ENCODE measurements around the gene CDK6.

Gene CDK6

DNA sequence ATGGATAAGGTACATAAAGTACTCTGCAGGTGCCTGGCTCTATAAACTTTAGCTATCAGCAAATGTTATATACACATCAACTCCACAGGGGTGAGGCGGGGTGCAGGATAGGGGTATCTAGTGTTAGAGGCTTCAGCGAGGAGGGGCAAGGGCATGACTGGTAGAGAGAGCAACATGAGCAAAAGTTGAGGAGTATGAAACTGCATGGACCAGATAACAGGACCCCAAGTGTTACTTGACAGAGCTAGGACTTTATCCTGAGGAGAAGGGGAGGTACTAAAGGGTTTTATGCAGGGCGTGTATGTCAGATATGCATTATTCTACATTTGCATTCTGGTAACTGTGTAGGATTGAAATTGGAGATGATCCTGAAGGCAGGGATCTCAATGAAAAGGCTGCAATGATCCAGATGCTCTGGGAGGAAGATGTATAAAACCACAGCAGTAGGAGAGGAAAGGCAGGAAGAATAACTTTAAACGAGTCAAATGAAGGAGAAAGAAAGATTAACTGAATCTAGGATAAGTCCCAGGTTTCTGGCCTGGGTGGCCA, 136.3 kb downstream of the CDK6 start:
- no peak for TF ChIP-seq CTCF (IDR thresholded peaks at IDR 0.05; ENCODE audit: borderline replicate concordance, insufficient read depth, low read depth, low read length)
- no peak overlapping the region for H3K4me3 ChIP-seq (ENCODE audit: low read depth, low read length)

DNA sequence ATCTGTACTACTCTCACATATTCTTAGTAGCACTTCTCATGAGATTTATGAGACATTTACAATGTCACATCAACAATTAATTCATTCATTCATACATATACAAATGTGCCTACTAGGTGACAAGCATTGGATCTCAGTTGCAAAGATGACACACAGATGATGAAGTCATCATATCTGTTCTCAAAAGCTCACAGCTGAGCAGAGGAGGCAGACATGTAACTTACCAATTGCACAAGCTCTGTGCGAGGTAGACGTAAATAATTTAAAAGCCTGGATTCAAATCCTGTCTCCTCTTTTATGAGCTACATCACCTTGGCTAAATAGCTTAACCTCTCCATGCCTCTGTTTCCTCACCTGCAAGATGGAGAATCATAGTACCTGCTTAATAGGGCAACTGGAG, 136.8 kb downstream of the CDK6 start:
- no peak for TF ChIP-seq CTCF (IDR thresholded peaks at IDR 0.05; ENCODE audit: borderline replicate concordance, insufficient read depth, low read depth, low read length)

DNA sequence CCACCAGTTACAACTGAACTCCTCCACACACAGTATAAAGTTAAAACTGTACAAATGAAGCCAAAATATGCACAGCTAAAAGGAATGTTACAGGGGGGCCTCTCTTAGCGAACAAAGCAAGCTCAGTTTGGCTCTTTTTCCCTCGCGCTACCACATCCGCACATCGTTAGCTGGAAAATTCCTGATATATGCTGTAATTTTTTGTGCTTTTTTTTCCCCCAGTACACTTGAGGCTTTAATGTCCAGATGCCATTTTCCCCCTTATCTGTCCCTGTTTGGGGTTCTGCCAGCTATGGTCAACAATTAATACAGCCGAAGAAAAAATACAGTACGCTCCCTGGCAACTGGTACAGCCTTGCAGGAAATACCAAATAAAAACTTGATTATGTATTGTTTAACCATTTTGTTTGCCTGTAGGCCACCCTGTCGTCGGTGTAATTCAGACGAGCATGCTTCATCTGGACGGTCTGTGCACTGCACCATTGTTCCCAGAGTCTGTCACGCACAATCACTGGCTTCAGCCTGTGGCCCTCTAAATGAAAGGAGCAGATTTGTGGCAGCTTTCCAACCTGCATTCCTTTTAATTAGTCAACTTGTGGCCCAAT, 138.0 kb downstream of the CDK6 start:
- TF ChIP-seq CTCF (IDR thresholded peaks at IDR 0.05; ENCODE audit: borderline replicate concordance, insufficient read depth, low read depth, low read length), result no peak
- H3K4me3 ChIP-seq (ENCODE audit: low read depth, low read length), result no peak overlapping the region

More for the DNA sequence above, 136.8 kb downstream of the CDK6 start:
- no peak overlapping the region for H3K4me3 ChIP-seq (ENCODE audit: low read depth, low read length)

DNA sequence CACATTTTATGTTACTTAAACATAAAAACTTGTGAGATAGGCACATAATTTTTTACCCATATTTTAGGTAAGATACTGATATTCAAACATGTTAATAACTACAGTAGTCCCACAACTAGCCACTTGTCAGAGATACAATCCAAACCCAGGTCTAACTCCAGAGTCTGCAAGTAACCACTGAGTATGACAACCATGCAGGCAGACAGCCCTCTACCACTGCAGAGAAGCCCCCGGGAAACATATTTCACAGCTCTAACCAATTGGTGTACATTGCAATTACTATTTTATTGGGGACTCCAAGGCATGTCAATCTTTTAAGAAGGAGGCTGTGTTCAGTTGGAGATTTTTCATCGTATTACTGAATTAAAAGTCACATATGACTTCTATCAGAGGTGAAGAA, 139.0 kb downstream of the CDK6 start:
- H3K4me3 ChIP-seq (ENCODE audit: low read depth, low read length), result no peak overlapping the region
- no peak for TF ChIP-seq CTCF (IDR thresholded peaks at IDR 0.05; ENCODE audit: borderline replicate concordance, insufficient read depth, low read depth, low read length)

DNA sequence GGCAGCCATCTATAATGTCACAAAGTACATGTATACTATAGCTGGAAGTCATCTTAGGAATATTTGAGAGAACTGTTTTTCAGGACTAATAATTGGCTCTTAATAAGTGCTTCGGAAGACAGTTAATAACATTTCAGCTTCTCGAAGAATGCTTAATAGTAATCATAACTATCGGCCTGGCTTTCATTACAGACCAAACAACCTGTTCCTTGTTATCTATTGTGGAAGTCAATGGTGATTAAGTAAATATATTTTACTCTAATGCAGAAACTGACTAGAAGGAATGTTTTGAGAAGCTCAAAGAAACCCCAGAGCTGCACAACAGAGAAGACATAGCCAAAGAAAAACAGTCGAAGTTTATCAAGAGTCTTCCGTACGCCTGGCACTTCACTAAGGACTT, 139.4 kb downstream of the CDK6 start:
- no peak for TF ChIP-seq CTCF (IDR thresholded peaks at IDR 0.05; ENCODE audit: borderline replicate concordance, insufficient read depth, low read depth, low read length)

GRCh38 chr7:92696584-92696983, 139.8 kb downstream of the CDK6 start:
- no peak overlapping the region for H3K4me3 ChIP-seq (ENCODE audit: low read depth, low read length)
- no peak for TF ChIP-seq CTCF (IDR thresholded peaks at IDR 0.05; ENCODE audit: borderline replicate concordance, insufficient read depth, low read depth, low read length)

More for the DNA sequence above, 139.4 kb downstream of the CDK6 start:
- no peak overlapping the region for H3K4me3 ChIP-seq (ENCODE audit: low read depth, low read length)

All from GM12875 (cell line).